ENCODE measurements around the gene LAMA2. TPM values are rescaled to one million over a fixed set of nuclear protein-coding genes. Genes with fewer than 3 reads are reported as not detected.

The LAMA2 gene
- total and polyA plus RNA-seq, 4 donors = 6.0 to 86.5 (median 46.4) TPM

GRCh38 chr6:128925765-128926164 lies 42.8 kb downstream of the LAMA2 start:
- intact Hi-C loops (cut with DNase I) = no loop called here
- Histone ChIP-seq H3K9me3 (ENCODE audit: control insufficient read depth, low read length) (no peaks in the 10 kb centered on the region), H3K27me3 (ENCODE audit: control insufficient read depth in 1 of 2, insufficient read depth in 2 of 2, low read length in 1 of 2) (no peaks in the 10 kb centered on the region), H3K36me3 (ENCODE audit: control insufficient read depth in 1 of 2, insufficient read depth in 2 of 2, low read length in 1 of 2) (peaks cover 0 to 4% of the 10 kb centered on the region in 2 donors), H3K4me3 (ENCODE audit: low read length in 2 of 2) (no peak overlapping the region), H3K4me1 (ENCODE audit: control insufficient read depth in 1 of 2, insufficient read depth in 2 of 2, low read length in 2 of 2) (peaks cover 0 to 2% of the 10 kb centered on the region in 2 donors), H3K27ac (ENCODE audit: low read depth in 1 of 2, low read length in 2 of 2) (no peak overlapping the region)
- WGBS, 2 donors = 84 to 94% methylated on average over 1 of the region's 1 CpG
- ATAC-seq (ENCODE audit: low FRiP score) (no peak), DNase-seq (no peak)

GRCh38 chr6:128929869-128930268 lies 46.9 kb downstream of the LAMA2 start:
- ATAC-seq (ENCODE audit: low FRiP score) (peak; percentile 44), DNase-seq (no peak)
- WGBS, 2 donors = 46 to 53% methylated on average over 34 of the region's 34 CpGs
- Histone ChIP-seq H3K9me3 (ENCODE audit: control insufficient read depth, low read length) (no peaks in the 10 kb centered on the region), H3K4me1 (ENCODE audit: control insufficient read depth in 1 of 2, insufficient read depth in 2 of 2, low read length in 2 of 2) (peaks cover 0 to 2% of the 10 kb centered on the region in 2 donors), H3K27me3 (ENCODE audit: control insufficient read depth in 1 of 2, insufficient read depth in 2 of 2, low read length in 1 of 2) (no peaks in the 10 kb centered on the region), H3K4me3 (ENCODE audit: low read length in 2 of 2) (no peak overlapping the region), H3K27ac (ENCODE audit: low read depth in 1 of 2, low read length in 2 of 2) (no peak overlapping the region), H3K36me3 (ENCODE audit: control insufficient read depth in 1 of 2, insufficient read depth in 2 of 2, low read length in 1 of 2) (peaks cover 0 to 4% of the 10 kb centered on the region in 2 donors)
- intact Hi-C loops (cut with DNase I) = no loop called here

- H3K4me3 ChIP-seq (ENCODE audit: low read length in 2 of 2) = no peak overlapping the region
- DNase-seq (no peak), ATAC-seq (ENCODE audit: low FRiP score) (no peak)
- intact Hi-C loops (cut with DNase I) = no loop called here
- no peaks in the 10 kb centered on the region for H3K27me3 ChIP-seq (ENCODE audit: control insufficient read depth in 1 of 2, insufficient read depth in 2 of 2, low read length in 1 of 2)
- peaks cover 0 to 2% of the 10 kb centered on the region in 2 donors for H3K4me1 ChIP-seq (ENCODE audit: control insufficient read depth in 1 of 2, insufficient read depth in 2 of 2, low read length in 2 of 2)
- H3K9me3 ChIP-seq (ENCODE audit: control insufficient read depth, low read length) = no peaks in the 10 kb centered on the region
- no peak overlapping the region for H3K27ac ChIP-seq (ENCODE audit: low read depth in 1 of 2, low read length in 2 of 2)
- 75 to 84% methylated on average over 5 of the region's 5 CpGs for WGBS, 2 donors
- H3K36me3 ChIP-seq (ENCODE audit: control insufficient read depth in 1 of 2, insufficient read depth in 2 of 2, low read length in 1 of 2) = peaks cover 0 to 4% of the 10 kb centered on the region in 2 donors
These were observed 47.4 kb downstream of the LAMA2 start for GRCh38 chr6:128930321-128930720.

GRCh38 chr6:128932061-128932460 lies 49.1 kb downstream of the LAMA2 start:
- DNase-seq = no peak
- 83 to 86% methylated on average over 1 of the region's 1 CpG for WGBS, 2 donors
- intact Hi-C loops (cut with DNase I) = no loop called here
- no peaks in the 10 kb centered on the region for H3K27me3 ChIP-seq (ENCODE audit: control insufficient read depth in 1 of 2, insufficient read depth in 2 of 2, low read length in 1 of 2)
- H3K9me3 ChIP-seq (ENCODE audit: control insufficient read depth, low read length) = no peaks in the 10 kb centered on the region
- peaks cover 0 to 4% of the 10 kb centered on the region in 2 donors for H3K36me3 ChIP-seq (ENCODE audit: control insufficient read depth in 1 of 2, insufficient read depth in 2 of 2, low read length in 1 of 2)
- no peak overlapping the region for H3K27ac ChIP-seq (ENCODE audit: low read depth in 1 of 2, low read length in 2 of 2)
- ATAC-seq (ENCODE audit: low FRiP score) = no peak
- H3K4me1 ChIP-seq (ENCODE audit: control insufficient read depth in 1 of 2, insufficient read depth in 2 of 2, low read length in 2 of 2) = peaks cover 0 to 2% of the 10 kb centered on the region in 2 donors
- H3K4me3 ChIP-seq (ENCODE audit: low read length in 2 of 2) = no peak overlapping the region

GRCh38 chr6:128950864-128951263 lies 67.9 kb downstream of the LAMA2 start:
- no peaks in the 10 kb centered on the region for H3K4me1 ChIP-seq (ENCODE audit: control insufficient read depth in 1 of 2, insufficient read depth in 2 of 2, low read length in 2 of 2)
- intact Hi-C loops (cut with DNase I) = no loop called here
- H3K27me3 ChIP-seq (ENCODE audit: control insufficient read depth in 1 of 2, insufficient read depth in 2 of 2, low read length in 1 of 2) = no peaks in the 10 kb centered on the region
- H3K36me3 ChIP-seq (ENCODE audit: control insufficient read depth in 1 of 2, insufficient read depth in 2 of 2, low read length in 1 of 2) = no peaks in the 10 kb centered on the region
- ATAC-seq (ENCODE audit: low FRiP score) (no peak), DNase-seq (no peak)
- no peak overlapping the region for H3K4me3 ChIP-seq (ENCODE audit: low read length in 2 of 2)
- no peak overlapping the region for H3K27ac ChIP-seq (ENCODE audit: low read depth in 1 of 2, low read length in 2 of 2)
- 63 to 79% methylated on average over 1 of the region's 1 CpG for WGBS, 2 donors
- H3K9me3 ChIP-seq (ENCODE audit: control insufficient read depth, low read length) = no peaks in the 10 kb centered on the region

- no peaks in the 10 kb centered on the region for H3K4me1 ChIP-seq (ENCODE audit: control insufficient read depth in 1 of 2, insufficient read depth in 2 of 2, low read length in 2 of 2)
- 93 to 97% methylated on average over 3 of the region's 3 CpGs for WGBS, 2 donors
- ATAC-seq (ENCODE audit: low FRiP score) = no peak
- H3K9me3 ChIP-seq (ENCODE audit: control insufficient read depth, low read length) = no peaks in the 10 kb centered on the region
- intact Hi-C loops (cut with DNase I) = no loop called here
- DNase-seq = no peak
- no peaks in the 10 kb centered on the region for H3K27me3 ChIP-seq (ENCODE audit: control insufficient read depth in 1 of 2, insufficient read depth in 2 of 2, low read length in 1 of 2)
- no peaks in the 10 kb centered on the region for H3K36me3 ChIP-seq (ENCODE audit: control insufficient read depth in 1 of 2, insufficient read depth in 2 of 2, low read length in 1 of 2)
- H3K27ac ChIP-seq (ENCODE audit: low read depth in 1 of 2, low read length in 2 of 2) = no peak overlapping the region
- no peak overlapping the region for H3K4me3 ChIP-seq (ENCODE audit: low read length in 2 of 2)
These were observed 70.0 kb downstream of the LAMA2 start for GRCh38 chr6:128952902-128953301.

- Histone ChIP-seq H3K27me3 (ENCODE audit: control insufficient read depth in 1 of 2, insufficient read depth in 2 of 2, low read length in 1 of 2) (no peaks in the 10 kb centered on the region), H3K27ac (ENCODE audit: low read depth in 1 of 2, low read length in 2 of 2) (no peak overlapping the region), H3K9me3 (ENCODE audit: control insufficient read depth, low read length) (no peaks in the 10 kb centered on the region), H3K4me3 (ENCODE audit: low read length in 2 of 2) (no peak overlapping the region), H3K4me1 (ENCODE audit: control insufficient read depth in 1 of 2, insufficient read depth in 2 of 2, low read length in 2 of 2) (no peaks in the 10 kb centered on the region), H3K36me3 (ENCODE audit: control insufficient read depth in 1 of 2, insufficient read depth in 2 of 2, low read length in 1 of 2) (no peaks in the 10 kb centered on the region)
- 71 to 74% methylated on average over 1 of the region's 1 CpG for WGBS, 2 donors
- intact Hi-C loops (cut with DNase I) = no loop called here
- ATAC-seq (ENCODE audit: low FRiP score) = no peak
- DNase-seq = no peak
These were observed 71.5 kb downstream of the LAMA2 start for GRCh38 chr6:128954308-128955043.

GRCh38 chr6:128963561-128963960 lies 80.6 kb downstream of the LAMA2 start:
- no peaks in the 10 kb centered on the region for H3K9me3 ChIP-seq (ENCODE audit: control insufficient read depth, low read length)
- no peak for ATAC-seq (ENCODE audit: low FRiP score)

GRCh38 chr6:128964233-128964755 lies 81.4 kb downstream of the LAMA2 start:
- WGBS, 2 donors = 24 to 37% methylated on average over 1 of the region's 1 CpG

More at GRCh38 chr6:128963561-128963960, 80.6 kb downstream of the LAMA2 start:
- no peaks in the 10 kb centered on the region for H3K4me1 ChIP-seq (ENCODE audit: control insufficient read depth in 1 of 2, insufficient read depth in 2 of 2, low read length in 2 of 2)
- H3K27me3 ChIP-seq (ENCODE audit: control insufficient read depth in 1 of 2, insufficient read depth in 2 of 2, low read length in 1 of 2) = no peaks in the 10 kb centered on the region
- no peaks in the 10 kb centered on the region for H3K36me3 ChIP-seq (ENCODE audit: control insufficient read depth in 1 of 2, insufficient read depth in 2 of 2, low read length in 1 of 2)
- H3K27ac ChIP-seq (ENCODE audit: low read depth in 1 of 2, low read length in 2 of 2) = no peak overlapping the region
- DNase-seq = no peak
- intact Hi-C loops (cut with DNase I) = no loop called here
- 40 to 49% methylated on average over 2 of the region's 2 CpGs for WGBS, 2 donors
- no peak overlapping the region for H3K4me3 ChIP-seq (ENCODE audit: low read length in 2 of 2)

More at GRCh38 chr6:128964233-128964755, 81.4 kb downstream of the LAMA2 start:
- ATAC-seq (ENCODE audit: low FRiP score) = no peak
- Histone ChIP-seq H3K36me3 (ENCODE audit: control insufficient read depth in 1 of 2, insufficient read depth in 2 of 2, low read length in 1 of 2) (no peaks in the 10 kb centered on the region), H3K4me1 (ENCODE audit: control insufficient read depth in 1 of 2, insufficient read depth in 2 of 2, low read length in 2 of 2) (no peaks in the 10 kb centered on the region), H3K9me3 (ENCODE audit: control insufficient read depth, low read length) (no peaks in the 10 kb centered on the region), H3K27me3 (ENCODE audit: control insufficient read depth in 1 of 2, insufficient read depth in 2 of 2, low read length in 1 of 2) (no peaks in the 10 kb centered on the region), H3K27ac (ENCODE audit: low read depth in 1 of 2, low read length in 2 of 2) (no peak overlapping the region), H3K4me3 (ENCODE audit: low read length in 2 of 2) (no peak overlapping the region)
- intact Hi-C loops (cut with DNase I) = no loop called here
- DNase-seq = no peak
